H1 (cell line): ENCODE measurements around the gene TMEM9B. TPM values are rescaled to one million over a fixed set of nuclear protein-coding genes. Genes with fewer than 3 reads are reported as not detected.

Source experiments
- CTCF ChIA-PET: fragments of 300-600 bp; sonication (Branson Sonifier 250); formaldehyde crosslinking; loops from one replicate; lab custom pipeline; 2021; ENCODE audit not compliant: partially characterized antibody; lab: Charles Lee
- POLR2A ChIA-PET: fragments of 300-600 bp; sonication (Branson Sonifier 250); formaldehyde crosslinking; loops from one replicate; lab custom pipeline; 2021; ENCODE audit warnings: inconsistent platforms; ENCODE audit not compliant: partially characterized antibody; lab: Charles Lee
- DNase-seq, 2 experiments: peaks; one replicate each; pipeline versions ENCODE4 v3.0.0 to v3.0.0-alpha.2; 2010 to 2022; ENCODE audit warnings: low spot score in 2 of 2, low read depth in 1 of 2, mixed read lengths in 1 of 2
- FAIRE-seq: peaks from 2 replicates; lab custom pipeline; 2011; peaks lifted over from hg19 to GRCh38; lab: Jason Lieb, UNC
- H2AFZ ChIP-seq: 2 replicates; pipeline ENCODE4 v1.8.1; 2012; ENCODE audit warnings: low read length, inconsistent platforms
- H2AK5ac ChIP-seq: 2 replicates; pipeline ENCODE4 v1.6.1; 2013; ENCODE audit warnings: low read depth, low read length
- H2BK120ac ChIP-seq: replicated peaks from 2 replicates; pipeline ENCODE3; 2013; ENCODE audit warnings: low read depth, low read length, inconsistent platforms
- H2BK12ac ChIP-seq: 2 replicates; pipeline ENCODE4 v1.6.1; 2013; ENCODE audit warnings: low read depth, low read length
- H2BK15ac ChIP-seq: 2 replicates; pipeline ENCODE4 v1.6.1; 2013; ENCODE audit warnings: low read length
- H2BK20ac ChIP-seq: 2 replicates; pipeline ENCODE4 v1.6.1; 2013; ENCODE audit warnings: low read length
- H2BK5ac ChIP-seq: 2 replicates; pipeline ENCODE4 v1.6.1; 2013; ENCODE audit warnings: low read depth, low read length
- H3K14ac ChIP-seq: 2 replicates; pipeline ENCODE4 v1.6.1; 2013; ENCODE audit warnings: inconsistent platforms; ENCODE audit not compliant: insufficient read length
- H3K18ac ChIP-seq: 2 replicates; pipeline ENCODE4 v1.6.1; 2013; ENCODE audit warnings: low read length; ENCODE audit errors: extremely low read depth
- H3K23ac ChIP-seq: 2 replicates; pipeline ENCODE4 v1.6.1; 2013; ENCODE audit warnings: inconsistent platforms; ENCODE audit not compliant: insufficient read length
- H3K23me2 ChIP-seq: 2 replicates; pipeline ENCODE4 v1.6.1; 2013; ENCODE audit warnings: low read depth, low read length
- H3K27ac ChIP-seq: 2 replicates; pipeline ENCODE4 v1.6.1; 2011; ENCODE audit warnings: low read depth, low read length, inconsistent platforms
- H3K27me3 ChIP-seq, 4 experiments: replicated peaks in 1 of 4; 1 replicate in 1 of 4; 2 replicates in 3 of 4; pipeline versions ENCODE4 v1.6.1 to v1.8.1; 2011 to 2013; ENCODE audit warnings: low read length in 3 of 4, mild to moderate bottlenecking in 3 of 4, inconsistent platforms in 2 of 4, mixed read lengths in 2 of 4, moderate library complexity in 1 of 4; ENCODE audit not compliant: control insufficient read depth in 3 of 4, insufficient read depth in 3 of 4; ENCODE audit errors: extremely low read depth in 1 of 4
- H3K36me3 ChIP-seq, 4 experiments: 2 replicates each; pipeline versions ENCODE4 v1.6.1 to v1.8.1; 2011 to 2013; ENCODE audit warnings: mild to moderate bottlenecking in 4 of 4, low read length in 3 of 4, moderate library complexity in 2 of 4, control low read depth in 1 of 4, inconsistent platforms in 1 of 4; ENCODE audit not compliant: insufficient read depth in 4 of 4, control insufficient read depth in 2 of 4
- H3K4ac ChIP-seq: replicated peaks from 2 replicates; pipeline ENCODE3; 2013; ENCODE audit warnings: low read length, low read depth, mixed read lengths, inconsistent platforms; ENCODE audit not compliant: insufficient read length
- H3K4me1 ChIP-seq, 4 experiments: replicated peaks in 1 of 4; 1 replicate in 1 of 4; 2 replicates in 3 of 4; pipeline versions ENCODE4 v1.6.1 to v1.8.1; 2011 to 2013; ENCODE audit warnings: low read length in 3 of 4, inconsistent platforms in 2 of 4, mixed read lengths in 1 of 4; ENCODE audit not compliant: insufficient read depth in 4 of 4, control insufficient read depth in 3 of 4
- H3K4me2 ChIP-seq, 2 experiments: 2 replicates each; pipeline versions ENCODE4 v1.6.1 to v1.8.1; 2011 to 2013; ENCODE audit warnings: low read depth in 2 of 2, low read length in 2 of 2, control low read depth in 1 of 2, inconsistent platforms in 1 of 2, mild to moderate bottlenecking in 1 of 2; ENCODE audit not compliant: insufficient read depth in 1 of 2
- H3K4me3 ChIP-seq, 4 experiments: fragments of 200-600, 300-600 bp in 1 of 4; sonication (generic), shearing (Covaris generic), sonication (Bioruptor Twin) in 1 of 4; 2 replicates each; pipeline versions ENCODE4 v1.5.1 to v1.8.1; 2011 to 2016; ENCODE audit warnings: low read length in 4 of 4, low read depth in 3 of 4, control low read depth in 2 of 4, inconsistent platforms in 2 of 4, mild to moderate bottlenecking in 2 of 4, mixed read lengths in 1 of 4, moderate library complexity in 1 of 4; ENCODE audit not compliant: insufficient read depth in 2 of 4; ENCODE audit errors: extremely low read depth in 1 of 4
- H3K56ac ChIP-seq: replicated peaks from 2 replicates; pipeline ENCODE3; 2013; ENCODE audit warnings: low read depth, mild to moderate bottlenecking, mixed read lengths, low read length, inconsistent platforms; ENCODE audit not compliant: insufficient read length
- H3K79me1 ChIP-seq: 2 replicates; pipeline ENCODE4 v1.6.1; 2013; ENCODE audit warnings: low read depth, low read length, control low read depth
- H3K79me2 ChIP-seq, 2 experiments: 2 replicates each; pipeline versions ENCODE4 v1.6.1 to v1.8.1; 2012 to 2013; ENCODE audit warnings: low read length in 2 of 2, mild to moderate bottlenecking in 2 of 2, inconsistent platforms in 1 of 2; ENCODE audit not compliant: insufficient read depth in 2 of 2, control insufficient read depth in 1 of 2
- H3K9ac ChIP-seq, 4 experiments: replicated peaks in 1 of 4; 1 replicate in 1 of 4; 2 replicates in 3 of 4; pipeline versions ENCODE4 v1.6.1 to v1.8.1; 2011 to 2013; ENCODE audit warnings: low read depth in 3 of 4, low read length in 3 of 4, control low read depth in 2 of 4, mild to moderate bottlenecking in 2 of 4, moderate library complexity in 2 of 4, inconsistent platforms in 1 of 4; ENCODE audit errors: extremely low read depth in 1 of 4
- H3K9me3 ChIP-seq, 2 experiments: 2 replicates each; pipeline versions ENCODE4 v1.6.1 to v1.8.1; 2012 to 2013; ENCODE audit warnings: mild to moderate bottlenecking in 2 of 2, moderate library complexity in 2 of 2, control low read depth in 1 of 2, inconsistent platforms in 1 of 2, low read depth in 1 of 2, low read length in 1 of 2, mixed read lengths in 1 of 2; ENCODE audit not compliant: insufficient read depth in 2 of 2
- H4K20me1 ChIP-seq, 2 experiments: replicated peaks in 1 of 2; 2 replicates each; pipeline versions ENCODE3 to v1.8.1; 2011 to 2013; ENCODE audit warnings: inconsistent platforms in 2 of 2, low read length in 2 of 2, mild to moderate bottlenecking in 1 of 2; ENCODE audit not compliant: insufficient read depth in 2 of 2, control insufficient read depth in 1 of 2
- H4K5ac ChIP-seq: 2 replicates; pipeline ENCODE4 v1.6.1; 2013; ENCODE audit warnings: low read length, low read depth, mixed read lengths, inconsistent platforms; ENCODE audit not compliant: insufficient read length
- H4K8ac ChIP-seq: 2 replicates; pipeline ENCODE4 v1.8.0; 2013; ENCODE audit warnings: mild to moderate bottlenecking, moderate library complexity, low read length, inconsistent platforms; ENCODE audit not compliant: insufficient read depth; ENCODE audit errors: extremely low read depth
- H4K91ac ChIP-seq: replicated peaks from 2 replicates; pipeline ENCODE3; 2013; ENCODE audit warnings: low read length, mixed read lengths, inconsistent platforms; ENCODE audit not compliant: insufficient read length
- ATF2 ChIP-seq: IDR thresholded peaks from 2 replicates; pipeline ENCODE4 v1.6.1; 2012; ENCODE audit warnings: low read length, inconsistent platforms
- BCL11A ChIP-seq, 2 experiments: IDR thresholded peaks; one replicate each; pipeline ENCODE4 v1.6.1; 2011; ENCODE audit warnings: low read depth in 2 of 2, low read length in 2 of 2, mild to moderate bottlenecking in 2 of 2
- CEBPB ChIP-seq: IDR thresholded peaks from 2 replicates; pipeline ENCODE4 v1.6.1; 2012; ENCODE audit warnings: low read depth, low read length
- HDAC2 ChIP-seq, 2 experiments: fragments of 300-600 bp in 1 of 2; sonication (generic) in 1 of 2; IDR thresholded peaks; 2 replicates each; pipeline ENCODE4 v1.6.1; 2011 to 2012; ENCODE audit warnings: low read depth in 2 of 2, low read length in 2 of 2, mild to moderate bottlenecking in 2 of 2, moderate library complexity in 2 of 2, borderline replicate concordance in 1 of 2, inconsistent platforms in 1 of 2
- JUN ChIP-seq: IDR thresholded peaks from 2 replicates; pipeline ENCODE4 v1.6.1; 2011; ENCODE audit warnings: low read depth, mild to moderate bottlenecking, improper control_type of control experiment, low read length
- JUND ChIP-seq: IDR thresholded peaks from 2 replicates; pipeline ENCODE4 v1.6.1; 2011; ENCODE audit warnings: mild to moderate bottlenecking, improper control_type of control experiment, low read length
- KDM1A ChIP-seq: fragments of 200-600, 300-600 bp; sonication (generic); IDR thresholded peaks from 2 replicates; pipeline ENCODE4 v1.7.1; 2016; ENCODE audit warnings: mild to moderate bottlenecking, low read length, borderline replicate concordance
- KDM4A ChIP-seq: IDR thresholded peaks from one replicate; pipeline ENCODE4 v1.7.1; 2012; ENCODE audit warnings: low read depth, mild to moderate bottlenecking, moderate library complexity, low read length, inconsistent platforms; ENCODE audit not compliant: severe bottlenecking
- SRF ChIP-seq: IDR thresholded peaks from 2 replicates; pipeline ENCODE4 v1.6.1; 2011; ENCODE audit warnings: mild to moderate bottlenecking, low read depth, low read length, moderate library complexity
- WGBS, 2 experiments: shearing (Covaris generic) in 1 of 2; methylation state at CpG; one replicate each; pipeline versions ENCODE4 v1.1.6 to v1.1.7; 2013 to 2015; ENCODE audit warnings: low lambda C conversion rate in 2 of 2, mixed read lengths in 2 of 2, inconsistent platforms in 1 of 2, low coverage in 1 of 2, missing lambda C conversion rate in 1 of 2; ENCODE audit not compliant: insufficient replicate concordance in 2 of 2, insufficient coverage in 1 of 2, insufficient read length in 1 of 2; ENCODE audit errors: extremely low coverage in 1 of 2, missing lambda C conversion rate in 1 of 2; 5-methylcytosine and 5-hydroxymethylcytosine counted together
- polyA plus RNA-seq, 7 experiments: library from polyadenylated mRNA; depleted of rRNA in 3 of 7; stranded (reverse) in 5 of 7; unstranded in 2 of 7; fragments of >200 nt in 5 of 7; fragments of 200-250 nt in 2 of 7; gene quantifications; 1 replicate in 5 of 7; 2 replicates in 1 of 7; 4 replicates in 1 of 7; pipeline versions ENCODE4 v1.2.1 to v1.2.3, GENCODE V29; 2011 to 2013; ENCODE audit warnings: missing spikeins in 2 of 7, mixed read lengths in 2 of 7
- total RNA-seq: library from RNA; stranded (reverse); fragmentation: NEBNext Ultra II Directional; extraction: Animal tissue kit (Norgen Biotek cat#: 25700); gene quantifications from 2 replicates; pipeline ENCODE4 v1.2.1, GENCODE V29; 2021

TMEM9B gene
- total and polyA plus RNA-seq, 2 of the 8 experiments (the other 6 are each of a cell fraction or from before 2014, with no cell fraction given), result 8.3 to 9.4 TPM

GRCh38 chr11:8948886-8949285, 15.4 kb downstream of the TMEM9B start:
- no peak overlapping the region for H2AK5ac ChIP-seq
- H3K4ac ChIP-seq, result no peak overlapping the region
- H2BK5ac ChIP-seq, result no peak overlapping the region
- H2BK15ac ChIP-seq, result no peak overlapping the region
- H2BK20ac ChIP-seq, result no peak overlapping the region
- H3K4me1 ChIP-seq, result no peaks in the 10 kb centered on the region
- no peak for DNase-seq
- CTCF ChIA-PET, result interaction anchor here (1.1 to 2.0 kb wide), 7 partner anchors 10 to 189 kb away, joined by 3 to 6 read pairs (median 4); no protein-coding TSS in a partner anchor
- TF ChIP-seq CEBPB (no peak), SRF (no peak), KDM4A (no peak), JUND (no peak), ATF2 (no peak), BCL11A (IDR thresholded peaks at IDR 0.05; ENCODE audit: low read depth in 2 of 2, low read length in 2 of 2) (no peak), KDM1A (no peak), HDAC2 (IDR thresholded peaks at IDR 0.05; ENCODE audit: borderline replicate concordance in 1 of 2, low read depth in 2 of 2, low read length in 2 of 2) (no peak), JUN (no peak)
- TF ChIP-seq, all 59 proteins: peak for 0
- Histone ChIP-seq H3K23ac (no peak overlapping the region), H3K79me1 (no peaks in the 10 kb centered on the region), H4K8ac (no peak overlapping the region), H4K91ac (no peak overlapping the region), H3K4me3 (no peak overlapping the region), H4K20me1 (no peaks in the 10 kb centered on the region), H3K36me3 (peaks cover 0 to 5% (median under 1%) of the 10 kb centered on the region in 4 experiments; a peak in 1 of 8 replicates), H2BK12ac (no peak overlapping the region), H3K27ac (no peak overlapping the region), H3K23me2 (no peaks in the 10 kb centered on the region), H2AFZ (no peak overlapping the region), H3K27me3 (no peaks in the 10 kb centered on the region), H2BK120ac (no peak overlapping the region), H3K14ac (no peak overlapping the region), H3K18ac (no peak overlapping the region), H3K9ac (no peak overlapping the region), H3K56ac (no peak overlapping the region), H3K79me2 (no peaks in the 10 kb centered on the region), H3K9me3 (no peaks in the 10 kb centered on the region), H3K4me2 (no peak overlapping the region), H4K5ac (no peak overlapping the region)
- 85% methylated on average over 3 of the region's 3 CpGs; no CpG with 5 or more reads in 1 of the 2 experiments for WGBS, 2 experiments
- POLR2A ChIA-PET, result interaction anchor here (0.6 to 1.1 kb wide), 2 partner anchors 16 to 558 kb away, joined by 3 to 4 read pairs; no protein-coding TSS in a partner anchor
- peak; percentile 57 for FAIRE-seq
